H1 (cell line): Measurements from ENCODE around the gene RAP1GDS1. TPM values are rescaled to one million over a fixed set of nuclear protein-coding genes. Genes with fewer than 3 reads are reported as not detected.

Experiments used
- CTCF ChIA-PET: fragments of 300-600 bp; sonication (Branson Sonifier 250); formaldehyde crosslinking; loops from one replicate; lab custom pipeline; 2021; ENCODE audit not compliant: partially characterized antibody; lab: Charles Lee
- POLR2A ChIA-PET: fragments of 300-600 bp; sonication (Branson Sonifier 250); formaldehyde crosslinking; loops from one replicate; lab custom pipeline; 2021; ENCODE audit warnings: inconsistent platforms; ENCODE audit not compliant: partially characterized antibody; lab: Charles Lee
- DNase-seq, 2 experiments: peaks; one replicate each; pipeline versions ENCODE4 v3.0.0 to v3.0.0-alpha.2; 2010 to 2022; ENCODE audit warnings: low spot score in 2 of 2, low read depth in 1 of 2, mixed read lengths in 1 of 2
- FAIRE-seq: peaks from 2 replicates; lab custom pipeline; 2011; peaks lifted over from hg19 to GRCh38; lab: Jason Lieb, UNC
- H2AFZ ChIP-seq: 2 replicates; pipeline ENCODE4 v1.8.1; 2012; ENCODE audit warnings: low read length, inconsistent platforms
- H2AK5ac ChIP-seq: 2 replicates; pipeline ENCODE4 v1.6.1; 2013; ENCODE audit warnings: low read depth, low read length
- H2BK120ac ChIP-seq: replicated peaks from 2 replicates; pipeline ENCODE3; 2013; ENCODE audit warnings: low read depth, low read length, inconsistent platforms
- H2BK12ac ChIP-seq: 2 replicates; pipeline ENCODE4 v1.6.1; 2013; ENCODE audit warnings: low read depth, low read length
- H2BK15ac ChIP-seq: 2 replicates; pipeline ENCODE4 v1.6.1; 2013; ENCODE audit warnings: low read length
- H2BK20ac ChIP-seq: 2 replicates; pipeline ENCODE4 v1.6.1; 2013; ENCODE audit warnings: low read length
- H2BK5ac ChIP-seq: 2 replicates; pipeline ENCODE4 v1.6.1; 2013; ENCODE audit warnings: low read depth, low read length
- H3K14ac ChIP-seq: 2 replicates; pipeline ENCODE4 v1.6.1; 2013; ENCODE audit warnings: inconsistent platforms; ENCODE audit not compliant: insufficient read length
- H3K18ac ChIP-seq: 2 replicates; pipeline ENCODE4 v1.6.1; 2013; ENCODE audit warnings: low read length; ENCODE audit errors: extremely low read depth
- H3K23ac ChIP-seq: 2 replicates; pipeline ENCODE4 v1.6.1; 2013; ENCODE audit warnings: inconsistent platforms; ENCODE audit not compliant: insufficient read length
- H3K23me2 ChIP-seq: 2 replicates; pipeline ENCODE4 v1.6.1; 2013; ENCODE audit warnings: low read depth, low read length
- H3K27ac ChIP-seq: 2 replicates; pipeline ENCODE4 v1.6.1; 2011; ENCODE audit warnings: low read depth, low read length, inconsistent platforms
- H3K27me3 ChIP-seq, 4 experiments: replicated peaks in 1 of 4; 1 replicate in 1 of 4; 2 replicates in 3 of 4; pipeline versions ENCODE4 v1.6.1 to v1.8.1; 2011 to 2013; ENCODE audit warnings: low read length in 3 of 4, mild to moderate bottlenecking in 3 of 4, inconsistent platforms in 2 of 4, mixed read lengths in 2 of 4, moderate library complexity in 1 of 4; ENCODE audit not compliant: control insufficient read depth in 3 of 4, insufficient read depth in 3 of 4; ENCODE audit errors: extremely low read depth in 1 of 4
- H3K36me3 ChIP-seq, 4 experiments: 2 replicates each; pipeline versions ENCODE4 v1.6.1 to v1.8.1; 2011 to 2013; ENCODE audit warnings: mild to moderate bottlenecking in 4 of 4, low read length in 3 of 4, moderate library complexity in 2 of 4, control low read depth in 1 of 4, inconsistent platforms in 1 of 4; ENCODE audit not compliant: insufficient read depth in 4 of 4, control insufficient read depth in 2 of 4
- H3K4ac ChIP-seq: replicated peaks from 2 replicates; pipeline ENCODE3; 2013; ENCODE audit warnings: low read length, low read depth, mixed read lengths, inconsistent platforms; ENCODE audit not compliant: insufficient read length
- H3K4me1 ChIP-seq, 4 experiments: replicated peaks in 1 of 4; 1 replicate in 1 of 4; 2 replicates in 3 of 4; pipeline versions ENCODE4 v1.6.1 to v1.8.1; 2011 to 2013; ENCODE audit warnings: low read length in 3 of 4, inconsistent platforms in 2 of 4, mixed read lengths in 1 of 4; ENCODE audit not compliant: insufficient read depth in 4 of 4, control insufficient read depth in 3 of 4
- H3K4me2 ChIP-seq, 2 experiments: 2 replicates each; pipeline versions ENCODE4 v1.6.1 to v1.8.1; 2011 to 2013; ENCODE audit warnings: low read depth in 2 of 2, low read length in 2 of 2, control low read depth in 1 of 2, inconsistent platforms in 1 of 2, mild to moderate bottlenecking in 1 of 2; ENCODE audit not compliant: insufficient read depth in 1 of 2
- H3K4me3 ChIP-seq, 4 experiments: fragments of 200-600, 300-600 bp in 1 of 4; sonication (generic), shearing (Covaris generic), sonication (Bioruptor Twin) in 1 of 4; 2 replicates each; pipeline versions ENCODE4 v1.5.1 to v1.8.1; 2011 to 2016; ENCODE audit warnings: low read length in 4 of 4, low read depth in 3 of 4, control low read depth in 2 of 4, inconsistent platforms in 2 of 4, mild to moderate bottlenecking in 2 of 4, mixed read lengths in 1 of 4, moderate library complexity in 1 of 4; ENCODE audit not compliant: insufficient read depth in 2 of 4; ENCODE audit errors: extremely low read depth in 1 of 4
- H3K56ac ChIP-seq: replicated peaks from 2 replicates; pipeline ENCODE3; 2013; ENCODE audit warnings: low read depth, mild to moderate bottlenecking, mixed read lengths, low read length, inconsistent platforms; ENCODE audit not compliant: insufficient read length
- H3K79me1 ChIP-seq: 2 replicates; pipeline ENCODE4 v1.6.1; 2013; ENCODE audit warnings: low read depth, low read length, control low read depth
- H3K79me2 ChIP-seq, 2 experiments: 2 replicates each; pipeline versions ENCODE4 v1.6.1 to v1.8.1; 2012 to 2013; ENCODE audit warnings: low read length in 2 of 2, mild to moderate bottlenecking in 2 of 2, inconsistent platforms in 1 of 2; ENCODE audit not compliant: insufficient read depth in 2 of 2, control insufficient read depth in 1 of 2
- H3K9ac ChIP-seq, 4 experiments: replicated peaks in 1 of 4; 1 replicate in 1 of 4; 2 replicates in 3 of 4; pipeline versions ENCODE4 v1.6.1 to v1.8.1; 2011 to 2013; ENCODE audit warnings: low read depth in 3 of 4, low read length in 3 of 4, control low read depth in 2 of 4, mild to moderate bottlenecking in 2 of 4, moderate library complexity in 2 of 4, inconsistent platforms in 1 of 4; ENCODE audit errors: extremely low read depth in 1 of 4
- H3K9me3 ChIP-seq, 2 experiments: 2 replicates each; pipeline versions ENCODE4 v1.6.1 to v1.8.1; 2012 to 2013; ENCODE audit warnings: mild to moderate bottlenecking in 2 of 2, moderate library complexity in 2 of 2, control low read depth in 1 of 2, inconsistent platforms in 1 of 2, low read depth in 1 of 2, low read length in 1 of 2, mixed read lengths in 1 of 2; ENCODE audit not compliant: insufficient read depth in 2 of 2
- H4K20me1 ChIP-seq, 2 experiments: replicated peaks in 1 of 2; 2 replicates each; pipeline versions ENCODE3 to v1.8.1; 2011 to 2013; ENCODE audit warnings: inconsistent platforms in 2 of 2, low read length in 2 of 2, mild to moderate bottlenecking in 1 of 2; ENCODE audit not compliant: insufficient read depth in 2 of 2, control insufficient read depth in 1 of 2
- H4K5ac ChIP-seq: 2 replicates; pipeline ENCODE4 v1.6.1; 2013; ENCODE audit warnings: low read length, low read depth, mixed read lengths, inconsistent platforms; ENCODE audit not compliant: insufficient read length
- H4K8ac ChIP-seq: 2 replicates; pipeline ENCODE4 v1.8.0; 2013; ENCODE audit warnings: mild to moderate bottlenecking, moderate library complexity, low read length, inconsistent platforms; ENCODE audit not compliant: insufficient read depth; ENCODE audit errors: extremely low read depth
- H4K91ac ChIP-seq: replicated peaks from 2 replicates; pipeline ENCODE3; 2013; ENCODE audit warnings: low read length, mixed read lengths, inconsistent platforms; ENCODE audit not compliant: insufficient read length
- RBBP5 ChIP-seq: IDR thresholded peaks from 2 replicates; pipeline ENCODE4 v1.7.1; 2012; ENCODE audit warnings: low read depth, mild to moderate bottlenecking, inconsistent platforms, low read length, moderate library complexity, borderline replicate concordance
- WGBS, 2 experiments: shearing (Covaris generic) in 1 of 2; methylation state at CpG; one replicate each; pipeline versions ENCODE4 v1.1.6 to v1.1.7; 2013 to 2015; ENCODE audit warnings: low lambda C conversion rate in 2 of 2, mixed read lengths in 2 of 2, inconsistent platforms in 1 of 2, low coverage in 1 of 2, missing lambda C conversion rate in 1 of 2; ENCODE audit not compliant: insufficient replicate concordance in 2 of 2, insufficient coverage in 1 of 2, insufficient read length in 1 of 2; ENCODE audit errors: extremely low coverage in 1 of 2, missing lambda C conversion rate in 1 of 2; 5-methylcytosine and 5-hydroxymethylcytosine counted together
- polyA plus RNA-seq, 7 experiments: library from polyadenylated mRNA; depleted of rRNA in 3 of 7; stranded (reverse) in 5 of 7; unstranded in 2 of 7; fragments of >200 nt in 5 of 7; fragments of 200-250 nt in 2 of 7; gene quantifications; 1 replicate in 5 of 7; 2 replicates in 1 of 7; 4 replicates in 1 of 7; pipeline versions ENCODE4 v1.2.1 to v1.2.3, GENCODE V29; 2011 to 2013; ENCODE audit warnings: missing spikeins in 2 of 7, mixed read lengths in 2 of 7
- total RNA-seq: library from RNA; stranded (reverse); fragmentation: NEBNext Ultra II Directional; extraction: Animal tissue kit (Norgen Biotek cat#: 25700); gene quantifications from 2 replicates; pipeline ENCODE4 v1.2.1, GENCODE V29; 2021

Gene RAP1GDS1
- total and polyA plus RNA-seq, 2 of the 8 experiments (the other 6 are each of a cell fraction or from before 2014, with no cell fraction given), result 12.8 to 31.9 TPM

- Histone ChIP-seq H3K36me3 (no peaks in the 10 kb centered on the region), H3K27ac (no peak overlapping the region), H3K4ac (no peak overlapping the region), H4K91ac (no peak overlapping the region), H2BK120ac (no peak overlapping the region)
- TF ChIP-seq RBBP5, result no peak
- TF ChIP-seq, all 59 proteins: peak for 0
- Histone ChIP-seq H3K4me2 (no peak overlapping the region), H3K23ac (no peak overlapping the region), H3K9me3 (no peaks in the 10 kb centered on the region), H3K18ac (no peak overlapping the region), H3K14ac (no peak overlapping the region), H4K20me1 (no peaks in the 10 kb centered on the region), H3K79me2 (no peaks in the 10 kb centered on the region), H3K4me3 (no peak overlapping the region), H3K9ac (no peak overlapping the region), H2AFZ (no peak overlapping the region), H2BK15ac (no peak overlapping the region), H3K79me1 (no peaks in the 10 kb centered on the region), H2BK12ac (no peak overlapping the region), H3K56ac (no peak overlapping the region), H2BK20ac (no peak overlapping the region), H2BK5ac (no peak overlapping the region), H3K4me1 (no peaks in the 10 kb centered on the region), H2AK5ac (no peak overlapping the region), H3K27me3 (no peaks in the 10 kb centered on the region), H4K5ac (no peak overlapping the region), H3K23me2 (no peaks in the 10 kb centered on the region), H4K8ac (no peak overlapping the region)
- DNase-seq (no peak), FAIRE-seq (no peak)
- 85% methylated on average over 10 of the region's 10 CpGs; no CpG with 5 or more reads in 1 of the 2 experiments for WGBS, 2 experiments
- POLR2A ChIA-PET, result no interaction called here
- CTCF ChIA-PET, result interaction anchor here (0.6 to 1.9 kb wide), 5 partner anchors 13 to 791 kb away, joined by 3 to 6 read pairs (median 4); no protein-coding TSS in a partner anchor
These were observed 185.6 kb downstream of the RAP1GDS1 start for GRCh38 chr4:98446499-98447375.
